PC-3 (cell line): Measurements from ENCODE around the gene CCT5. TPM values are rescaled to one million over a fixed set of nuclear protein-coding genes. Genes with fewer than 3 reads are reported as not detected.

ENCODE experiments used
- ATAC-seq: fragments of 200-7000 bp; cut with Tn5 transposase; 2 replicates; pipeline ENCODE4 v1.9.1; 2020; ENCODE audit warnings: mild to moderate bottlenecking, moderate library complexity
- BruUV-seq: library from RNA; stranded (reverse); fragments of 400-500 nt; replicated peaks from 2 replicates; lab custom pipeline; 2021; lab: Mats Ljungman, UMichigan
- CTCF ChIA-PET: fragments of 300-600 bp; sonication (Branson Sonifier 250); formaldehyde crosslinking; loops from one replicate; lab custom pipeline; 2022; ENCODE audit warnings: antibody characterized with exemption; lab: Charles Lee
- POLR2A ChIA-PET: fragments of 300-600 bp; sonication (Branson Sonifier 250); formaldehyde crosslinking; loops from one replicate; lab custom pipeline; 2022; ENCODE audit warnings: antibody characterized with exemption; ENCODE audit not compliant: unreplicated experiment; lab: Charles Lee
- DNase-seq: peaks from one replicate; pipeline ENCODE4 v3.0.0-alpha.2; 2015
- H2AFZ ChIP-seq: fragments of 300-600 bp; sonication (generic); 2 replicates; pipeline ENCODE4 v1.6.0; 2016; ENCODE audit warnings: antibody characterized with exemption, low read length
- H3F3A ChIP-seq: fragments of 300-600 bp; sonication (generic); one replicate; pipeline ENCODE4 v1.6.0; 2017; ENCODE audit warnings: antibody characterized with exemption, low read length, control low read depth, mild to moderate bottlenecking; ENCODE audit not compliant: unreplicated experiment
- H3K27ac ChIP-seq: fragments of 300-600 bp; sonication (generic); 2 replicates; pipeline ENCODE4 v1.5.1; 2016; ENCODE audit warnings: mild to moderate bottlenecking, low read length
- H3K27me3 ChIP-seq: fragments of 300-600 bp; sonication (generic); 2 replicates; pipeline ENCODE4 v1.6.1; 2016; ENCODE audit warnings: low read length, mixed read lengths
- H3K36me3 ChIP-seq: fragments of 300-600 bp; sonication (generic); 2 replicates; pipeline ENCODE4 v1.6.1; 2016; ENCODE audit warnings: low read depth, mixed run types, low read length, mixed read lengths
- H3K4me1 ChIP-seq: fragments of 300-600 bp; sonication (generic); 2 replicates; pipeline ENCODE4 v1.5.1; 2016; ENCODE audit warnings: low read length; ENCODE audit not compliant: insufficient read depth
- H3K4me2 ChIP-seq: fragments of 300-600 bp; sonication (generic); 2 replicates; pipeline ENCODE4 v1.6.0; 2016; ENCODE audit warnings: low read length
- H3K4me3 ChIP-seq: fragments of 300-600 bp; sonication (generic); 2 replicates; pipeline ENCODE4 v1.5.1; 2016; ENCODE audit warnings: mild to moderate bottlenecking, low read length, mixed read lengths
- H3K79me2 ChIP-seq: fragments of 300-600 bp; sonication (generic); 2 replicates; pipeline ENCODE4 v1.6.1; 2017; ENCODE audit warnings: low read length, mixed read lengths
- H3K9ac ChIP-seq: fragments of 300-600 bp; sonication (generic); 2 replicates; pipeline ENCODE4 v1.6.0; 2016; ENCODE audit warnings: mild to moderate bottlenecking, low read length
- H3K9me2 ChIP-seq: fragments of 300-600 bp; sonication (generic); replicated peaks from 2 replicates; pipeline ENCODE4 v1.6.1; 2016; ENCODE audit warnings: mixed run types, low read length, mixed read lengths
- H3K9me3 ChIP-seq: fragments of 300-600 bp; sonication (generic); 2 replicates; pipeline ENCODE4 v1.6.1; 2016; ENCODE audit warnings: low read length, mixed read lengths
- H4K20me1 ChIP-seq: fragments of 300-600 bp; sonication (generic); 2 replicates; pipeline ENCODE4 v1.6.1; 2016; ENCODE audit warnings: low read length, mixed read lengths
- CTCF ChIP-seq: fragments of 300-600 bp; sonication (generic); conservative IDR thresholded peaks from 2 replicates; pipeline ENCODE4 v1.5.1; 2017; ENCODE audit warnings: antibody characterized with exemption, low read depth, mild to moderate bottlenecking, low read length
- EZH2 ChIP-seq: fragments of 300-600 bp; sonication (generic); IDR thresholded peaks from one replicate; pipeline ENCODE4 v1.6.1; 2017; ENCODE audit warnings: antibody characterized with exemption, mild to moderate bottlenecking, low read length; ENCODE audit not compliant: unreplicated experiment
- EZH2phosphoT487 ChIP-seq: fragments of 300-600 bp; sonication (generic); IDR thresholded peaks from 2 replicates; pipeline ENCODE4 v1.6.1; 2018; ENCODE audit warnings: mild to moderate bottlenecking, antibody characterized with exemption, low read length, borderline replicate concordance
- intact Hi-C: fragments of 100-400 bp; cut with micrococcal nuclease; formaldehyde crosslinking; loops from 2 replicates; pipeline ENCODE4 v1.9.0; 2023
- total RNA-seq: library from RNA; depleted of rRNA; stranded (reverse); fragments of >200 nt; gene quantifications from 2 replicates; pipeline ENCODE4 v1.2.3, GENCODE V29; 2014

CCT5 gene
- total RNA-seq, 1 experiment from 2014 or later = 1,334 TPM

DNA sequence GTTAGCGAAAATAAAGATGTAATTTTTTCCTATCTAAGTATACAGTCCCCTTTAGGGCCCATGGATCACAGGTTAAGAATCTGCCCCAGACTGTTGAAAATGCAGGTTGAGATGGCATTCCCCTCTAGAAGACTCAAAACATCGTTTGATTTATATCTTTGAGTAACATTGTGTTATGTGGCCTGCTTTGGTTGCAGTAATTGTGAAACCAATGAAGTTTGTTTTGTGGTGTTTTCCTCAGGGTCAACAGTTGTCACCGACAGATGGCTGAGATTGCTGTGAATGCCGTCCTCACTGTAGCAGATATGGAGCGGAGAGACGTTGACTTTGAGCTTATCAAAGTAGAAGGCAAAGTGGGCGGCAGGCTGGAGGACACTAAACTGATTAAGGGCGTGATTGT, 7.8 kb downstream of the CCT5 start:
- H3K27me3 ChIP-seq = no peaks in the 10 kb centered on the region
- ChIA-PET POLR2A (no interaction called here), CTCF (no interaction called here)
- peaks cover 8% of the 10 kb centered on the region for H3F3A ChIP-seq
- ATAC-seq = no peak
- H3K9me3 ChIP-seq = no peaks in the 10 kb centered on the region
- TF ChIP-seq CTCF (no peak), EZH2phosphoT487 (no peak), EZH2 (no peak)
- peaks cover 8% of the 10 kb centered on the region; the same call in 1 of the 2 replicates for H3K4me1 ChIP-seq
- BruUV-seq = no TSS peak
- peaks cover 96% of the 10 kb centered on the region for H3K36me3 ChIP-seq
- H3K9ac ChIP-seq = no peak overlapping the region
- H4K20me1 ChIP-seq = peaks cover 64% of the 10 kb centered on the region
- no peak overlapping the region for H3K4me2 ChIP-seq
- no peak for DNase-seq
- H3K27ac ChIP-seq = no peak overlapping the region
- H3K4me3 ChIP-seq = no peak overlapping the region
- H3K79me2 ChIP-seq = peaks cover 63% of the 10 kb centered on the region
- no peaks in the 10 kb centered on the region for H3K9me2 ChIP-seq
- intact Hi-C loops = no loop called here
- no peak overlapping the region for H2AFZ ChIP-seq

DNA sequence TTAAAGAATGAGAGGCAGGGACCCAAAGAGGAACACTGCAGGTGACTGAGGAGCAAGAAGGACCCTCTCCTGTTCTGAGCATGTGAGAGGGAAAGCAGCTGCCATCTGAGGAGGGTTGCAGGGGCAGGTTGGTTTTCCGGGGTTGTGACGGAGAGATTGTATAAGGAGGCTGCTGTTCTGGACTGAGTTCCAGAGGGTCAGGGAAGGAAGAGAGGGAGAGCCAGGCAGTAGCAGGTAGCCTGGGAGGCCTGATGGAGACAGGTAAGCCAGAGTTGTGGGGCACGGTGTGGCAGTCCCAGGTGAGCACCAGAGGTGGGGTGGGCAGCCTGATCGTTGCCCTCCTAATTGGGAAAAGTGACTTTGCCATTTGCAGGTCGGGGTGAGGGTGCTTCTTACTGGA, 9.8 kb downstream of the CCT5 start:
- H3K4me2 ChIP-seq = no peak overlapping the region
- TF ChIP-seq EZH2phosphoT487 (no peak), EZH2 (no peak), CTCF (no peak)
- intact Hi-C loops = no loop called here
- no peak overlapping the region for H3K27ac ChIP-seq
- no peak for DNase-seq
- no peak overlapping the region for H3K9ac ChIP-seq
- H3K9me2 ChIP-seq = no peaks in the 10 kb centered on the region
- POLR2A ChIA-PET = no interaction called here
- peaks cover 43% of the 10 kb centered on the region for H3K79me2 ChIP-seq
- CTCF ChIA-PET = no interaction called here
- H3F3A ChIP-seq = peaks cover 14% of the 10 kb centered on the region
- BruUV-seq = no TSS peak
- no peaks in the 10 kb centered on the region for H3K4me1 ChIP-seq
- H3K36me3 ChIP-seq = peaks cover 98% of the 10 kb centered on the region
- H3K4me3 ChIP-seq = no peak overlapping the region
- H4K20me1 ChIP-seq = peaks cover 55% of the 10 kb centered on the region
- no peaks in the 10 kb centered on the region for H3K27me3 ChIP-seq
- no peak overlapping the region for H2AFZ ChIP-seq
- ATAC-seq = no peak
- no peaks in the 10 kb centered on the region for H3K9me3 ChIP-seq

DNA sequence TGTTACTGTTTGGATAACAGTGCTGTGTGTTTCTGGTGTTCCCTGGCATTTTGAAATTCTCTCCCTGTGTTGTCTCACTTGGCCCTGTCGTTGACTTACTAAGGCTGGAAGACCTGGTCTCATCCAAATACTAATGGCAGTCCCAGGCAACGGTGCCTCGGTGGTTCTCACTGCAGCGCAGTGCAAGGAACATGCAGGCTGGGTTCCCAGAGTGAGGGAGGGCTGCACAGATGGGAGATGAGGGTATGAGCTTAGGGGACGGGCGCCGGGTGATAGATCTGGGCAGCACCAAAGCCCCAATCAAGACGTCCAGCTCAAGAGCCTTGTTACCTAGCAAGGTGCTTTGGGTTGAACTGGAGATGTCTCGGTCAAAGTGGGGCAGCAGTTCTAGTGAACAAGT, 11.0 kb downstream of the CCT5 start:
- no peak for ATAC-seq
- no peak overlapping the region for H2AFZ ChIP-seq
- H3K36me3 ChIP-seq = peaks cover 95% of the 10 kb centered on the region
- no peaks in the 10 kb centered on the region for H3K4me1 ChIP-seq
- POLR2A ChIA-PET = no interaction called here
- H3K9me3 ChIP-seq = no peaks in the 10 kb centered on the region
- no peak overlapping the region for H3K9ac ChIP-seq
- H3K4me3 ChIP-seq = no peak overlapping the region
- peaks cover 31% of the 10 kb centered on the region for H3K79me2 ChIP-seq
- peaks cover 43% of the 10 kb centered on the region for H4K20me1 ChIP-seq
- CTCF ChIA-PET = no interaction called here
- TF ChIP-seq EZH2 (no peak), EZH2phosphoT487 (no peak), CTCF (no peak)
- H3K4me2 ChIP-seq = no peak overlapping the region
- H3K27ac ChIP-seq = no peak overlapping the region
- BruUV-seq = no TSS peak
- H3K27me3 ChIP-seq = no peaks in the 10 kb centered on the region
- H3K9me2 ChIP-seq = no peaks in the 10 kb centered on the region
- intact Hi-C loops = no loop called here
- no peak for DNase-seq
- peaks cover 17% of the 10 kb centered on the region for H3F3A ChIP-seq
